HG03280 (cell line): ENCODE data around the gene RNASE13.
A peak's percentile ranks its signal among the peaks of the same experiment; 100 is the strongest.

Experiments used
- ATAC-seq: cut with Tn5 transposase; IDR thresholded peaks from one replicate; pipeline ENCODE4 v1.9.1; 2021; ENCODE audit warnings: mild to moderate bottlenecking, moderate library complexity; ENCODE audit not compliant: unreplicated experiment

RNASE13 gene

GRCh38 chr14:21034707-21035106 lies at the start of gene RNASE13:
Gene RNASE13 (minus strand): TSS chr14:21034807. CDS start chr14:21034288, 519 bp downstream.
- ATAC-seq: no peak

- no peak for ATAC-seq
These were observed 49.8 kb upstream of the RNASE13 start for GRCh38 chr14:21084396-21084795.

- ATAC-seq: no peak
These were observed 49.1 kb upstream of the RNASE13 start for GRCh38 chr14:21083565-21084325.

- ATAC-seq: no peak
These were observed 47.0 kb upstream of the RNASE13 start for GRCh38 chr14:21081521-21082142.

GRCh38 chr14:21078726-21079125 lies 44.1 kb upstream of the RNASE13 start:
- ATAC-seq: no peak

- ATAC-seq: no peak
These were observed 43.7 kb upstream of the RNASE13 start for GRCh38 chr14:21078287-21078686.

GRCh38 chr14:21077672-21078071 lies 43.1 kb upstream of the RNASE13 start:
- no peak for ATAC-seq

- no peak for ATAC-seq
These were observed 41.3 kb upstream of the RNASE13 start for GRCh38 chr14:21075719-21076437.

- ATAC-seq: no peak
These were observed 40.0 kb upstream of the RNASE13 start for GRCh38 chr14:21074398-21075272.

GRCh38 chr14:21073921-21074320 lies 39.3 kb upstream of the RNASE13 start:
- no peak for ATAC-seq

GRCh38 chr14:21072781-21073339 lies 38.3 kb upstream of the RNASE13 start:
- no peak for ATAC-seq

GRCh38 chr14:21072031-21072473 lies 37.4 kb upstream of the RNASE13 start:
- no peak for ATAC-seq

GRCh38 chr14:21071225-21072030 lies 36.8 kb upstream of the RNASE13 start:
- peak; percentile 64 for ATAC-seq

- no peak for ATAC-seq
These were observed 36.1 kb upstream of the RNASE13 start for GRCh38 chr14:21070610-21071224.

- ATAC-seq: no peak
These were observed 35.5 kb upstream of the RNASE13 start, which contains the start of gene ARHGEF40 for GRCh38 chr14:21070083-21070609. Gene ARHGEF40 (plus strand): TSS chr14:21070304. CDS start chr14:21070397, 93 bp downstream.

GRCh38 chr14:21069388-21070082 lies 34.9 kb upstream of the RNASE13 start:
- no peak for ATAC-seq

GRCh38 chr14:21068521-21069387 lies 34.1 kb upstream of the RNASE13 start:
- ATAC-seq: no peak
